ENCODE measurements around the gene PEAK1. TPM values are rescaled to one million over a fixed set of nuclear protein-coding genes. Genes with fewer than 3 reads are reported as not detected.

Gene PEAK1
- total and polyA plus RNA-seq, 2 experiments from 2014 or later = 7.8 to 34.1 TPM

DNA sequence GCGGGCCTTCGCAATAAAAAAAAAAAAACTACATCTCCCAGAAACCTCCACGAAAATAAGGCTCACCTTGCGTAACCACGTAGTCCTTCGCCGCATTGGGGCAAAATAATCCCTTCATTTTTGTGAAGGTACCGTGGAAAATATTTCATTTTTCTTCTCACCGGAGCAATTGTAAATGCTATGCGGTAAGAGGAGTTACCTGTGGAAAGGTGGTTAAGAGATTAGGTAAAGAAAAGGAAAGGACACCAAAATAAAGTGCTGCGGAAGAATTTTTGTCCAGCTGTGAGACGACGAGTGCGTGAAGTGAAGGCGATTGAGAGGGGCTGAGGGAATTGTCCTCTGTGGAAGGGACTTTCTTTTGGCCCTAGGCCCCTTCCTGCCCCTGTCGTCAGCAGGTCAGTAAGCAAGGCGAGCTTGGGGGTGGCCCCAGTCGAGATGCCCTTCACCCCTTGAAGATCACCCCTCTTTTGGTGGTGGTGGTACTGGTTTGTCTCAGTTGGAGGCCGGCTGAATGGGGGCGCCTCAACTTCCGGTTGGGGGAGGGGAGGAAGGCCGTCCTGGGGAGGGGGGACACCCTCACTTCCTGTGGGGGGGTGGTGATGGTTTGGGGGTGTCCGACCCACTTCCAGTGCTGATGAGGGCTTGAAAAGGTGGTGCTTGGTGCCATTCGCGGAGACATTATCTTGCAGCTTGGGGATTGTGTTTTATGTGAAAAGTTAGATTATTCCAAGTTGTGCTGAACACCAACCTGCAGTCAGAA is 886 bp upstream of the PEAK1 start, which contains the start of gene HMG20A:
Gene HMG20A, plus strand, starts transcription at position 279 of the 760 bp plus-strand sequence. CDS start 37,520 bp downstream, outside the sequence.
- peaks cover 48% of the 10 kb centered on the region for H3K4me1 Mint-ChIP-seq
- TF ChIP-seq NANOG (IDR thresholded peaks at IDR 0.05; ENCODE audit: borderline replicate concordance) (no peak), EZH2 (IDR thresholded peaks at IDR 0.05; ENCODE audit: low read depth, unreplicated experiment) (no peak), EZH2phosphoT487 (IDR thresholded peaks at IDR 0.05; ENCODE audit: unreplicated experiment) (no peak), JUNB (IDR thresholded peaks at IDR 0.05; ENCODE audit: unreplicated experiment) (no peak), ETS1 (IDR thresholded peaks at IDR 0.05) (peak; percentile 70; the same call in 1 of the 2 replicates), ZNF331 (CRISPR knock-in tag; IDR thresholded peaks at IDR 0.05; ENCODE audit: low read depth) (no peak), POLR2AphosphoS5 (IDR thresholded peaks at IDR 0.05; ENCODE audit: low read depth) (peak; percentile 81), STAT1 (IDR thresholded peaks at IDR 0.05; ENCODE audit: unreplicated experiment) (no peak), ZNF114 (CRISPR knock-in tag; IDR thresholded peaks at IDR 0.05) (no peak), CREB1 (CRISPR knock-in tag; IDR thresholded peaks at IDR 0.05; ENCODE audit: low read depth) (peak; percentile 85)
- TF ChIP-seq, protein P1, sequence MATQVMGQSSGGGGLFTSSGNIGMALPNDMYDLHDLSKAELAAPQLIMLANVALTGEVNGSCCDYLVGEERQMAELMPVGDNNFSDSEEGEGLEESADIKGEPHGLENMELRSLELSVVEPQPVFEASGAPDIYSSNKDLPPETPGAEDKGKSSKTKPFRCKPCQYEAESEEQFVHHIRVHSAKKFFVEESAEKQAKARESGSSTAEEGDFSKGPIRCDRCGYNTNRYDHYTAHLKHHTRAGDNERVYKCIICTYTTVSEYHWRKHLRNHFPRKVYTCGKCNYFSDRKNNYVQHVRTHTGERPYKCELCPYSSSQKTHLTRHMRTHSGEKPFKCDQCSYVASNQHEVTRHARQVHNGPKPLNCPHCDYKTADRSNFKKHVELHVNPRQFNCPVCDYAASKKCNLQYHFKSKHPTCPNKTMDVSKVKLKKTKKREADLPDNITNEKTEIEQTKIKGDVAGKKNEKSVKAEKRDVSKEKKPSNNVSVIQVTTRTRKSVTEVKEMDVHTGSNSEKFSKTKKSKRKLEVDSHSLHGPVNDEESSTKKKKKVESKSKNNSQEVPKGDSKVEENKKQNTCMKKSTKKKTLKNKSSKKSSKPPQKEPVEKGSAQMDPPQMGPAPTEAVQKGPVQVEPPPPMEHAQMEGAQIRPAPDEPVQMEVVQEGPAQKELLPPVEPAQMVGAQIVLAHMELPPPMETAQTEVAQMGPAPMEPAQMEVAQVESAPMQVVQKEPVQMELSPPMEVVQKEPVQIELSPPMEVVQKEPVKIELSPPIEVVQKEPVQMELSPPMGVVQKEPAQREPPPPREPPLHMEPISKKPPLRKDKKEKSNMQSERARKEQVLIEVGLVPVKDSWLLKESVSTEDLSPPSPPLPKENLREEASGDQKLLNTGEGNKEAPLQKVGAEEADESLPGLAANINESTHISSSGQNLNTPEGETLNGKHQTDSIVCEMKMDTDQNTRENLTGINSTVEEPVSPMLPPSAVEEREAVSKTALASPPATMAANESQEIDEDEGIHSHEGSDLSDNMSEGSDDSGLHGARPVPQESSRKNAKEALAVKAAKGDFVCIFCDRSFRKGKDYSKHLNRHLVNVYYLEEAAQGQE (IDR thresholded peaks at IDR 0.05; ENCODE audit: unreplicated experiment) = no peak
- H3K4me3 ChIP-seq = peak within 1 kb of the TSS; percentile 63
- DNase-seq (ENCODE audit: low spot score) (peak; percentile 81), ATAC-seq (peak; percentile 33)
- H3K27ac ChIP-seq (ENCODE audit: low read depth) = peak within 1 kb of the TSS; percentile 93
- H4K20me1 ChIP-seq (replicated peaks; ENCODE audit: insufficient read depth) = peaks cover 20% of the 10 kb centered on the region; the same call in 1 of the 2 replicates
- H3K36me3 Mint-ChIP-seq (ENCODE audit: low read depth) = peaks cover 3% of the 10 kb centered on the region; the same call in 1 of the 3 replicates
- peaks cover 17% of the 10 kb centered on the region for H3K27me3 ChIP-seq (ENCODE audit: insufficient read depth)
- H3K36me3 ChIP-seq (ENCODE audit: insufficient read depth) = no peaks in the 10 kb centered on the region
- peaks cover 46% of the 10 kb centered on the region for H3K4me1 ChIP-seq (ENCODE audit: insufficient read depth)
- H3K4me3 Mint-ChIP-seq = peak within 1 kb of the TSS; percentile 95
- no peaks in the 10 kb centered on the region; the same call in 2 of the 3 replicates for H3K9me3 Mint-ChIP-seq
- peaks cover 80% of the 10 kb centered on the region for H3K79me2 ChIP-seq (replicated peaks; ENCODE audit: insufficient read depth)
- peak within 1 kb of the TSS; percentile 99 for H3K27ac Mint-ChIP-seq
- H3K27me3 Mint-ChIP-seq (ENCODE audit: insufficient read depth, low read depth, poor library complexity) = peaks cover 11% of the 10 kb centered on the region
- no peaks in the 10 kb centered on the region for H3F3A ChIP-seq (replicated peaks; ENCODE audit: low read depth)
- H3K4me2 ChIP-seq = peak within 1 kb of the TSS; percentile 90
- H2AFZ ChIP-seq = peak within 1 kb of the TSS; percentile 28
- H3K9me2 ChIP-seq (ENCODE audit: insufficient read depth) = no peaks in the 10 kb centered on the region
